Stimulated activated CD4-positive, alpha-beta T cell treated with anti-CD3 and anti-CD28 coated beads, TNF-alpha, amount 100 ng/mL, for 48 hours (primary cell): Measurements from ENCODE around the gene DDX60.
"Not testable (repeated sequence)": the region's sequence is repeated elsewhere in the genome, so short reads cannot be mapped to it uniquely, and the experiment has no call there.

Experiments
- DNase-seq, 3 donors: peaks; one replicate each; pipeline ENCODE4 v3.0.0-alpha.2; 2020; ENCODE audit warnings: low read depth in 3 of 3

Gene DDX60

DNA sequence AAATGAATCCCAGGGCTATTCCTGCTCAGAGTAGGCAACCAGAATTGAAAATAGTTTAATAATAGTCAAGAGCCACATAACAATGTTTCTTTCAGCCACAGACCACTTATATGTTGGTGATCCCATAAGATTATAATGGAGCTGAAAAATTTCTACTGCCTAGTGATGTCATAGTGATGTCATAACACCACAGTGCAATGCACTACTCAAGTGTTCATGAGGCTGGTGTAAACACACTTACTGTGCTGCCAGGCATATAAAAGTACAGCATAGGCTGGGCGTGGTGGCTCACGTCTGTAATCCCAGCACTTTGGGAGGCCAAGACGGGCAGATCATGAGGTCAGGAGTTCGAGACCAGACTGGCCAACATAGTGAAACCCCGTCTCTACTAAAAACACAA, 15.1 kb downstream of the DDX60 start:
- DNase-seq = not testable (repeated sequence)

DNA sequence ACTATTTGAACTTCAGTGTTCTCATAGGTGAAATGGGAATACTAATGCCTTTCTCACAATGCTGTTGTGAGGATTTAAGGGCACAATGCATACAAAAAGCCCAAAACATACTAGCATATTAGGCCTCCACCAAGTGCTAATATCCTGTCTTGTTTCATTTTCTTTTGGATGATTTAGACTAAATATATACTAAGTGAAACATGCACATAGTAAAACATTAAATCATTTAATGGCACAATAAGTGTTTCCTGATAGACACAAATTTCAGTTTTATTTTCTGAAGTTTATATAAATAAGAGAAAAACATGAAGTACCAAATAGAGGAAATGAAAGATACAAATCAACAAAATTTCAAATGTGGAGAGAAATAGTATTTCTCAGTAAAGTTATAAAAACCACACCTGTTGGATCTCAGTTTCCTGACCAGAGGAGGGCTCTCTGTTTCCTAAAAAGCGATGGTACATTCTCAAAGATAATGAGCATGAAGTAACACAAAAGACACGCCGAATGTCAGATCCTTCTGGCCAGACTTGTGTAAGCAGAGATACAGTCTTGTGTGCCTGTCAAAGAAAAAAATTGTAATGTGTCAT, 25.1 kb downstream of the DDX60 start:
- no peak for DNase-seq

DNA sequence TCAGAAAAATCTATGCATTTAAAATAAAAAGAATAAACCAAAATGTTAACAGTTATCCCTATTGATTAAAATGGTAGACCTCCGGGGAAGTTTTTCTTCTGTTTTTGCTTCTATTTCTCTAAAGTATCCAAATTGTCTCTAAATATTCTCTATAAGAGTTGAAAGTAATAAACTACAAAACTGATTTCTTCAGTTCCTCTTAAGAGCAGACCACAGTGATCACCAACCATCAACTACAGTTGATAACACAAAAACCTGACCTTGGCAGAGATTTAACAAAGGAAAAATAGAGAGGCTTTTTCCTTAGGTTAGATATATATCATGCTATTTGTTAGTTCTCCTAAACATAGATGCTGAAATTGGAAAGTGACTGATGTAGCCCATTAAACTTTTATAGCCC, 27.3 kb downstream of the DDX60 start:
- no peak for DNase-seq

DNA sequence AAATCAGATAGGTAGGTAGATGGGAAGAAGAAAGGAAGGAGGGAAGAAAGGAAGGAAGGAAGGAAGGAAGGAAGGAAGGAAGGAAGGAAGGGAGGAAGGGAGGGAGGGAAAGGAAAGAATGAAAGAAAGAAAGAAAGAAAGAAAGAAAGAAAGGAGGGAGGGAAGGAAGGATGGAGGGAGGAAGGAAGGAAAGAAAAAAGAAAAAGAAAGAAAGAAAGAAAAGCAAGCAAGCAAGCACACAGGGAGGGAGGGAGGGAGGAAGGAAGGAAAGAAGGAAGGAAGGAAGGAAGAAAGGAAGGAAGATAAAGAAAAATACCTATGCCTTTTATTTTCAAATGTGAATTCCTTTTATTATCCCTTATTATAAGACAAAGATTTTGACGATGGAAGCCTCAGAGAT, 32.7 kb downstream of the DDX60 start:
- DNase-seq = not testable (repeated sequence)

DNA sequence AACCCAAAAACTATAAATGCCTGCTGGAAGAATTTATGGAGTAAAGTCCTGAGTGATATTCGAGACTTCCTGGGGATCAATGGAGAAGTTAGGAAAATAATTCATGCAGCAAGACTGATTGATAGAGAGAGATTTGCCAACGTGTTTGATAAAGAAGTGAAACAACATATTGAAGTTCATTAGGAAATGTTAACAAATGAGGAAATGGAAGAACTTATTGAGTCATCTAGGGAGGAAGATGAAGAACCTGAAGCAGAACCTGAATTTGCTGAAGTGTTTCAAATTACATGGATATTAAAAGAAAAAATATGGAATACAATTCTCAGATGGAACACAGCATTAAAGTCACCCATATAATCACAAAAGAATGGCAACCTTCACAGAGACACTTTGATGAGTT, 39.0 kb downstream of the DDX60 start:
- DNase-seq = no peak

DNA sequence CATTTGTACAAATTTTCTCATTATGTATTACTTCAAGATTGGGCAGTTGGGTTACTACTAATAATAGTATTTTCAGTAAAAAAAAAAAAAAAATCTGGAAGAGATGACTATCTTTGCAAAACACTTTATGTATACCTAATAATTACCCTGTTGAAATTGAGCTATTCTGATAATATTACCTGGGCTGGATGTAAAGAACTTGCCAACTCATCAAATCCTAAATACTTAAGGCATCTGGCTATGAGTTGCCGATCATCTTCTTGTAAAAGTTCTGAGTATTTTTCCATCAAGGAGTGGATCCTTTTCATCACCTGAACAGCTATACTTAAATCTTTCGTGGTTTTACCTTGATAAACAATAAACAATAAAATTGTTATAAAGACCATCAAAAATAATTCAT, 42.7 kb downstream of the DDX60 start:
- no peak for DNase-seq

DNA sequence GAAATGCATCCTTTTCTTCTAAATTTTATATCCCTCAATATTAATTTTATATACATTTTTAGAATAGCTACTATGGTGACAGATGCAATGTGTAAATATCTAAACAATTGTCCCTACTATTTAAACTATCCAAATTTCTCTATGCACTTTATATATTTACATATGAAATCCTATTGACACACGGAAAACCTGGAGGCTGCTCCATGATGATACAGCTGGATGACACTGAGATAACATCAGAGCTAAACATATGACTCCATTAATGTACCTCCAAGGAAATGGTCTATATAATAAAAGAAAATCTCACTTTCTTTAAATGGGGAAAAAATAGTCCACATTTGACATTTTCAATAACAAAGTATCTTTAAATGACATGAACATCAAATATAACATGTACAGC, 43.7 kb downstream of the DDX60 start:
- DNase-seq = no peak

DNA sequence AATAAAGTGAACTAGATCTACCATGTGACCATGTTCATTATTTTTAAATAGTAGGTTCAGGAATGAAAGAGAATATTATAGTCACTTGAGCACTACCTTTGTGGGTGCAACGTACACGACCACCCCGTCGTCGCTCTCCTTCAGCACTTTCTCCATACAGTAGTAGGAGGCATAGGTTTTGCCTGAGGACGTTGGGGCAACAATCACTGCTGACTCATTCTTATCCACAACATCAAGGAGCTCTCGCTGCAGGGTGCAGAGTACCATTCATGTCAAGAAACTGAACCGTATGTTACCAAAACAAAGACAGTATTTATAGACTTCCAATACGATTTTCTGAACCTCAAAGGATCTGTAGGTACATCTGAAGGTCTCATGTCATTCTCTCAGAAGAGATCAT, 44.7 kb downstream of the DDX60 start:
- DNase-seq = no peak

DNA sequence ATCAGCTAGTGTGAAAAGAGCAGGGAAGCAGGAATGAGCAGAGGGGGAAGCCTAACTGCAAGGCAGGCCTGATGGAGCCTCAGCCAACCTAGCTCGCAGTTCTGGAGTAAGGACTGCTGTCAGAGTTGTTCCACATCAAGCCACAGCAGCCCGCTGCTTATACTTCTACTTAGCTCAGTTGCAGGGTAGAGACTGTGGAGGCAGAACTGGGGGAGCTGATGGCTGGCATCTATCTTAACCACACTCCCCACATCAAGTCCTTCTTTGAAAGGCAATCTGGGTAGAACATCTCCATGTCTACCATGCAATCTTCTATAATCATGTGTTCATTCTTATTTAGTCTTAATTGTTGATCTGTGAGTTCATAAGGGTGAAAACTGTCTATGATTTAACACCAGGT, 46.1 kb downstream of the DDX60 start:
- no peak for DNase-seq

DNA sequence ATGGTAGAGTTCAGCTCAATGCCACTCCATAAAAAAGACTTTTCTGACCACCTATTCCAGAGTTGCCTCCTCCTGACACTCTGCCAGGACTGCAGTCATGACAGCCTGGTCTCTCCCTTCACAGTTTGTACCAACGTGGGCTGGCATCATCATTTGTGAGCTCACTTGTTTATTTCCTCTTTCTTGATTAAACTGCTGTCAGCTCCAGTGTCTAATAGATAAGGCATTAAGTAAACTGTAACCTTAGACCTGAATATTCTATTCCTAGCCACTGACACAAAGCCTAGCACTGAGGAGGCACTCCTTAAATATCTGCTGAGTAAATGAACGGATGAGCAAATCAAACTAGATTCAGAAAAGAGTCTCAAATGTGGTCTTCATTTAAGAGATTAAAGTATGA, 48.7 kb downstream of the DDX60 start:
- DNase-seq = no peak

DNA sequence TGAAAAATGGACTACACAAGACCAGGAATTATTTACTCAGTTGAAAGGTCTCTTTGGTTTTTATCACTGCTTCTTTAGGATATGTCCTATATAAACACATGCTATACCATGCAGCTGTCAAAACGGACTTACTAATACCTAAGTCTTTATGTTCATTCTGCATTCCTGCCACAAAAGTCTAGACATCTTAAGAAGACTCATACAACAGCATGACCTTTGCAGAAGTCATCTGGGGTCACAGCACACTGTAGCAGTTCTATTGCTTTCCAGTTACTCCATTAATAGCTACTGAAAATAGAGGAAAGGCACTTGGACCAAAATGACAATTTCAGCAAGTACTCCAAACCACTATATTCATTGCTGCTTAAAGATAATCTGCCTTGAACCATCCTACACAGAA, 53.2 kb downstream of the DDX60 start:
- DNase-seq = no peak

DNA sequence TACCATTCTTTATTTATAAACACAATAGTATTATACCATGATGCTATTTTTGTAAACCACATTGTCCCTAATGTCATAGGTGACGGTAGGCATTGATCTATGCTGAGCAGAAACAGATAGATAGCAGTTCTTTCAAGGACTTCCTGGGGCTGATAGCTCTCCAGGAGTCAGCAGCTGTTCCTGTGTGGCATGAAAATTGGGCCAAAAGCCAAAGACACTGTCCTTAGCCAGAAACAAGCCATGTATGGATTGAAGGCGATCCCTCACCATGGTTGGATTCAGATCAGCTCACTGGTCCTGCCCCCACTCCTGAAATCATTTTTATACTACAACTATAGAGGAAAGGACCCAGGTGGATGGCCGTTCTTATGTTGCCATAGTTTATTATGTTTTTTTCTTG, 53.6 kb downstream of the DDX60 start:
- no peak for DNase-seq

DNA sequence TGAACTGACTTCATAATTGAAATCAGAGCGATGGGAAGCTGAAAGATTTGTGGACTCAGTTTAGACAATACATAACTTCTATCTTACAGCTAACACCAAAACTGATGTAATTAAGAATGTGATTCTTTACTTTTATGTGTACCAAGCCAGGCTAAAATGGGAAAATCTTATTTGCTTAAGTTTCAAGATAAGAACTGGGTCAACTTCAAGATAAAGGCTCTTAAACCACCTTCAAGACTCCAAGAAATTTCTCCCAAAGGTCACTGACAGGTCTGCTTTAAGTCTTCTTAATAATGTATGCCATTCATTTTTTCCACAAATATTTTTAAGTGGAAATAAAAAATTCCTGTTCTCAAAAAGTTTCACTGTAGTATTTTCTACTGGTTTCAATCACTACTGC, 55.5 kb downstream of the DDX60 start:
- DNase-seq = no peak

DNA sequence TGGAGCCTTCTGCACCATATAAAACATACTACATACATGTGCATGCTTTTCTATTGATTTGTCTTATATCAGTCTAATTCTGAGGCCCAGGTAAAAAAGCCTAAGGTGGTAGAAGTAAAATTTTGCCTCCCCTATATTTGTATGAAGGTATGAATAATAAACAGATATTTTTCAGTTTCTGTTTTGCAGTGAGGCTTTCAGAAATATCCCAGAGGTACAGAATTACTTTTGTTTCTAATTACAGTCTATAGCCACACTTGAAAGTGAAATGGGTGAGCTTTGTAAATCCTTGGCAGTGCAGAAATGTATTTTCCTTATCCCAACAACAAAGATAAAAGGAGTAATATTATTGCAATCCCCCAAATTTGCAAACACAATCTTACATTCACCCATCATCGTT, 59.5 kb downstream of the DDX60 start:
- no peak for DNase-seq

DNA sequence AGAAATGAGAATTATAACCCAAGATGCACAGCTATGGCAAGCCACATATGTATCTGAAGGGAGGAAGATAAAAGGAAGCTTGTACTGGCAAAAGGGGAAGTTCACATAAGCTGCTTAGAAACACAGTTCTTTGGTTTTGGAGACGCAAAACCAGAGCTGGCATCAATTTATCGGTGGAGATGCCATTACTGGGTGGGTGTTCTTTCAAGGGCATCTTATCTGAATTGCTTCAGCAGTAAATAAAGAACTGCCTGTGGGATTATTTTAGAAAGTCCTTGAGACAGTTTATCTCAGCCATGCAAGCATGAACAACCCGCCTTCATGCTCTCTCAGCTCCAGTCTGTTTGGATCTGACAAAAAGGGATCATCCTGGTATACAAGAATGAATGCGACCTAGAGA, 60.8 kb downstream of the DDX60 start:
- no peak for DNase-seq

DNA sequence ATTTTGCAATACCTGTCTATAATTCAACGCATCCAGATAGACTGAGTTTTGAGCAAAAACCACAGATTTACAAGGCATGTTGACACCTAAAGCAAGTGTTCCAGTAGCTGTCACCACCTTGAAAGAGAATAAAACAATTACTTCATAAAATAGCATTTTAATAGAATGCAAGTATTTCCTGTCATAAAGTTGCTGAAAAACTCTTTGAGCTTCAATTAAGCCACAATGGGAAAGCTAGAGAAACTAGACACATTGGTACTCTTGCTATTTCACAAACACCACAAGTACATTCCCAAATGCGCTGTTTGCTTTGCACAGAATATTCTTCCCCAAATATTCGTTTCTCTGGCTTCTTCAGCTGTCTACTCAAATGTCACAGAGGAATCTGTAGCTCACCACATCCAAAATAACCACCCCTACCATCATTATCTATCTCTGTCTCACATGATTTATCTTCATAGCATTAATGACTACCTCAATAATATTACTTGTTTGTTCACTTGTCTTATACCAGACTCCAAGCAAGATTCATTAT, 70.3 kb downstream of the DDX60 start:
- DNase-seq = no peak

DNA sequence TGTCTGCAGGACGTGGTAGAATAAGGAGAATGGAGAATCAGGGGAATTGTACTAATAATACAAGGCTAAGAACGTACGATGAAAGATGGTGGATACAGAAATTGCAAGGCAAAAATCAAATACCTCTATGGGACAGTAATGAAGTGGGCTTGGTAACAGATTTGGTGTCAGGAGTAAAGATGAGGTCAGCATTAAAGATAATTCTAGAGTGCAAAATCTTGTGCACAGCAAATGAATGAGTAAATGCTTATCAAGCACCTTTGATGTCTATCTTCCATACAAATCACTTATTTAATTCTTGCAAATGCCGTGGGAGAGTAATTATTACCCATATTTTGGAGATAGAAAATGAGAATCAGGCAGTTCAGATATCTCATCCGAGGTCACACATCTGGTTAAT, 70.9 kb downstream of the DDX60 start:
- DNase-seq = no peak

DNA sequence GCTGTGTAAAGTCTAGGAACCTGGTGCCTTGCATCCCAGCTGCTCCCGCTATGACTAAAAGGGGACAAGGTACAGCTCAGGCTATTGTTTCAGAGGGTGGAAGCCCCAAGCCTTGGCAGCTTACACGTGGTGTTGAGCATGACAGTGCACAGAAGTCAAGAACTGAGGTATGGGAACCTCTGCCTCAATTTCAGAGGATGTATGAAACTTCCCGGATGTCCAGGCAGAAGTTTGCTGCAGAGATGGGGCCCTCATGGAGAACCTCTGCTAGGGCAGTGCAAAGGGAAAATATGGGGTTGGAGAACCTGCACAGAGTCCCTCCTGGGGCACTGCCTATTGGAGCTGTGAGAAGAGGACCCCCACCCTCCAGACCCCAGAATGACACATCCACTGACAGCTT, 76.6 kb downstream of the DDX60 start:
- no peak for DNase-seq

DNA sequence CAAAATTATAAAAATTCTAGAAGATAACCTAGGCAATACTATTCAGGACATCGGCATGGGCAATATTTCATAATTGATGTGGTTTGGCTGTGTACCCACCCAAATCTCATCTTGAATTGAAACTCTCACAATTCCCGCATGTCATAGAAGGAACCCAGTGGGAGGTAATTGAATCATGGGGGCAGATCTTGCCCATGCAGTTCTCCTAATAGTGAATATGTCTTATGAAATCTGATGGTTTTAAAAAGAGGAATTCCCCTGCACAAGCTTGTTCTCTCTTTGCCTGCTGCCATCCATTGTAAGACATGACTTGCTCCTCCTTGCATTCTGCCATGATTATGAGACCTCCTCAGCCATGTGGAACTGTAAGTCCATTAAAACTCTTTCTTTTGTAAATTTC, 77.7 kb downstream of the DDX60 start:
- no peak for DNase-seq

DNA sequence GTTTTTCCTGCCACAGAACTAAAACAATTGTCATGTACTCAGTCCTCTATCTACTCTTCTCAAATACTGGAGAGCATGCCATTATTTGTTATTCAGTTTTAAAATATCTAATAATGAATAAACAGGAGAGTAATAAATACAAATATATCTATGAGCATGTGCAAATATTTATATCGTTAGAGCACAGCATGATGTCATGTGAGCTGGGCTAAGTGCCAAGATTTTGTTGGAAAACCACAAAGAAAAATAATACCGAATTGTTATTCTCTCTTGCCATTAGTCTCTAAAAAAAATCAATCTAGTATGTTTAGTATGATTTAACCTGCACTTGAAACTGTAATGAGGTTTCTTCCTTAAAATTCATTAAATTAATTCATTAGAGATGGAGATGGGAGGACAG, 97.3 kb downstream of the DDX60 start:
- DNase-seq = no peak

DNA sequence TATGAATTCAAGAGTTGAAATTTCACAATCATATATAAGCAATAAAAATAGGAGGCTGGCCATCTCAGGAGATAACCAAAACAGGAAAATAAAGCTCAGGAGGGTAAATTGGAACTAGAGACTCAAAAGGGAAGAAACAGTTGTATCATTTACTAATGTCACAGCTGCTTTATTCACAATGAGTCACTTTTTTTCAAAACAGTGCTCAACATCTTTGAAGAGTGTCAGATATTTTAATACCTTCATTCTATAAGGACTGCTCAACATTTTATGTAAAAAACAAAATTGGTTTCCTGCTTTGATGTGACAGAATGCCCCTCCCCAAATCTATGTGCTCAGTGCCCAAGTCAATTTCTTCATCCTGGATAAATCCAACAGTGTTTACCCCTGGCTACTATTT, 97.7 kb downstream of the DDX60 start:
- no peak for DNase-seq

DNA sequence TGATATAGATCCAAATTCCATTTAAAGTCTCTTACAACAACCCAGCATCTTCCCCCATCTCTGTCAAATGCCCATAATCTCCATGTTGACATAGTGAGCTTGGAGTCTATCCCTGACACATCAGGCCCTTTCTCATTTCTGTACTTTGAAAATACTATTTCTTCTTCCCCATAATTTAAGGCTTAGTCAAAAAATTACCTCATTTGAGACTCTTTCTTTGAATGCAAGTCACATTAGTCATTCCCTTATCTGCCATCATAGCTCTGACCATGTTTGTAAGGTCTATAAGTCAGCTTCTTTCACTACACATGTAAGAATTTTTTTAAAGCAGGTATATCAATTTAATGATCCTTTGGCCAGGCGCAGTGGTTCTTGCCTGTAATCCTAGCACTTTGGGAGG, 99.9 kb downstream of the DDX60 start:
- no peak for DNase-seq

DNA sequence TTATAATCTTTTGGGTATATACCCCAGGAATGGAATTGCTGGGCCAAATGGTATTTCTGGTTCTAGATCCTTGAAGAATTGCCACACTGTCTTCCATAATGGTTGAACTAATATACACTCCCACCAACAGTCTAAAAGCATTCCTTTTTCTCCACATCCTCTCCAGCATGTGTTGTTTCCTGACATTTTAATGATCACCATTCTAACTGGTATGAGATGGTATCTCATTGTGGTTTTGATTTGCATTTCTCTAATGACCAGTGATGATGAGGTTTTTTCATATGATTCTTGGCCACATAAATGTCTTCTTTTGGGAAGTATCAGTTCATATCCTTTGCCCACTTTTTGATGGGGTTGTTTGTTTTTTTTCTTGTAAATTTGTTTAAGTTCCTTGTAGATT, 105.0 kb downstream of the DDX60 start:
- DNase-seq = not testable (repeated sequence)

DNA sequence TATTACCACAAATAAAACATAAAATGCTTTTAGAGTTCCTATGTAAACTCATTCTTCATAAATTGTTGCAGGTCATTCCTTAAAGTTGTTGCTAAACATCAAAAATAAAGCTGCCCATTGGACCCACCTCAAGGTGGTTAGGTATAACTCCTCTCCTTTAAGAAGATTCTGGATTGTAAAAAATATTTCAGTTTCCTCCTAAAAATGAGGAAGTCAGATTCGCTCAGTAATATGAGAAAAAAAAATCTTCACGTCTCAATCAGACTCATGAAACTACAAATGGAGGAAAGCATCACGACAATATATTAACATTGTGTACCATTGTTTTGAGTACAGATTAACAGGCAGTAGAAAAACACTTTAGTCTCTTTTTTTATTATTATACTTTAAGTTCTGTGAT, 105.9 kb downstream of the DDX60 start:
- no peak for DNase-seq
